Ishikawa (cell line): Measurements from ENCODE around the gene ATP13A3.

ENCODE experiments used
- CEBPB ChIP-seq: IDR thresholded peaks from 2 replicates; pipeline ENCODE4 v1.6.1; 2012
- CREB1 ChIP-seq: IDR thresholded peaks from 2 replicates; pipeline ENCODE4 v1.6.1; 2012; ENCODE audit warnings: low read depth
- EGR1 ChIP-seq: IDR thresholded peaks from 2 replicates; pipeline ENCODE4 v1.6.1; 2012
- EP300 ChIP-seq: IDR thresholded peaks from 2 replicates; pipeline ENCODE4 v1.6.1; 2012; ENCODE audit warnings: borderline replicate concordance
- MAX ChIP-seq: IDR thresholded peaks from 2 replicates; pipeline ENCODE4 v1.6.1; 2012
- NFIC ChIP-seq: IDR thresholded peaks from 2 replicates; pipeline ENCODE4 v1.6.1; 2012
- RAD21 ChIP-seq: IDR thresholded peaks from 2 replicates; pipeline ENCODE4 v1.6.1; 2012; ENCODE audit warnings: low read depth
- REST ChIP-seq: IDR thresholded peaks from 2 replicates; pipeline ENCODE4 v1.6.1; 2012; ENCODE audit warnings: low read depth, mild to moderate bottlenecking
- TAF1 ChIP-seq: IDR thresholded peaks from 2 replicates; pipeline ENCODE4 v1.6.1; 2012; ENCODE audit warnings: low read depth, mild to moderate bottlenecking
- TCF12 ChIP-seq: IDR thresholded peaks from 2 replicates; pipeline ENCODE4 v1.6.1; 2012; ENCODE audit warnings: low read depth
- TEAD4 ChIP-seq: IDR thresholded peaks from 2 replicates; pipeline ENCODE4 v1.6.1; 2012
- USF1 ChIP-seq: IDR thresholded peaks from 2 replicates; pipeline ENCODE4 v1.6.1; 2012
- YY1 ChIP-seq: IDR thresholded peaks from 2 replicates; pipeline ENCODE4 v1.6.1; 2012; ENCODE audit warnings: low read depth
- ZBTB7A ChIP-seq: IDR thresholded peaks from 2 replicates; pipeline ENCODE4 v1.6.1; 2012; ENCODE audit warnings: low read depth

- TF ChIP-seq RAD21 (no peak), USF1 (no peak), CREB1 (no peak), EGR1 (no peak), EP300 (no peak), MAX (no peak), YY1 (no peak), TAF1 (no peak), TEAD4 (no peak), ZBTB7A (no peak), TCF12 (no peak), REST (no peak), CEBPB (no peak), NFIC (no peak)
Measured at GRCh38 chr3:194431554-194431953, 55.2 kb downstream of the ATP13A3 start.
